GM12878 (cell line): ENCODE measurements around the gene TSR3. TPM values are rescaled to one million over a fixed set of nuclear protein-coding genes. Genes with fewer than 3 reads are reported as not detected.

ENCODE experiments used
- BHLHE40 ChIP-seq, 2 experiments: fragments of 450-650 bp in 1 of 2; IDR thresholded peaks; 2 replicates each; pipeline ENCODE4 v1.6.1; 2011 to 2017; ENCODE audit warnings: low read depth in 2 of 2, borderline replicate concordance in 1 of 2, improper control_type of control experiment in 1 of 2, low read length in 1 of 2, mild to moderate bottlenecking in 1 of 2
- BMI1 ChIP-seq: fragments of 450-650 bp; IDR thresholded peaks from 2 replicates; pipeline ENCODE4 v1.6.1; 2016; ENCODE audit warnings: mild to moderate bottlenecking, moderate library complexity, borderline replicate concordance
- CHD1 ChIP-seq: IDR thresholded peaks from 2 replicates; pipeline ENCODE4 v1.6.1; 2012; ENCODE audit warnings: low read depth, low read length, improper control_type of control experiment
- CHD2 ChIP-seq: IDR thresholded peaks from 2 replicates; pipeline ENCODE4 v1.6.1; 2011; ENCODE audit warnings: low read depth, low read length, improper control_type of control experiment, borderline replicate concordance
- DPF2 ChIP-seq: fragments of 450-650 bp; IDR thresholded peaks from 2 replicates; pipeline ENCODE4 v1.6.1; 2017; ENCODE audit warnings: mild to moderate bottlenecking
- EP300 ChIP-seq, 2 experiments: fragments of 150-350 bp in 1 of 2; IDR thresholded peaks; 2 replicates each; pipeline ENCODE4 v1.6.1; 2011 to 2012; ENCODE audit warnings: low read depth in 2 of 2, low read length in 2 of 2, borderline replicate concordance in 1 of 2, improper control_type of control experiment in 1 of 2, inconsistent platforms in 1 of 2; ENCODE audit not compliant: control insufficient read depth in 1 of 2
- LARP7 ChIP-seq: fragments of 450-650 bp; IDR thresholded peaks from 2 replicates; pipeline ENCODE4 v1.6.1; 2017; ENCODE audit warnings: mild to moderate bottlenecking
- NFXL1 ChIP-seq: fragments of 450-650 bp; IDR thresholded peaks from 2 replicates; pipeline ENCODE4 v1.6.1; 2017; ENCODE audit warnings: antibody characterized with exemption, mild to moderate bottlenecking, borderline replicate concordance
- PAX5 ChIP-seq: IDR thresholded peaks from 2 replicates; pipeline ENCODE4 v1.6.1; 2011; ENCODE audit warnings: low read depth, low read length, borderline replicate concordance
- POLR2A ChIP-seq: IDR thresholded peaks from 2 replicates; pipeline ENCODE4 v1.6.1; 2011; ENCODE audit warnings: low read depth, mild to moderate bottlenecking, low read length
- SMAD1 ChIP-seq: fragments of 450-650 bp; IDR thresholded peaks from 2 replicates; pipeline ENCODE4 v1.6.1; 2018; ENCODE audit warnings: mild to moderate bottlenecking, low read depth; ENCODE audit not compliant: partially characterized antibody
- STAT1 ChIP-seq: fragments of 450-650 bp; conservative IDR thresholded peaks from 2 replicates; pipeline ENCODE4 v1.6.1; 2014; ENCODE audit warnings: antibody characterized with exemption, mild to moderate bottlenecking
- YBX1 ChIP-seq: fragments of 450-650 bp; IDR thresholded peaks from 2 replicates; pipeline ENCODE4 v1.6.1; 2016; ENCODE audit warnings: antibody characterized with exemption
- polyA plus RNA-seq, 11 experiments: library from polyadenylated mRNA; depleted of rRNA in 4 of 11; unstranded in 6 of 11; stranded (reverse) in 5 of 11; fragments of >200 nt; fragmentation: Nextera tagmentation in 4 of 11; fragmentation: Illumina TruSeq in 1 of 11; extraction: Ambion mirVana in 4 of 11; extraction: Trizol in 1 of 11; gene quantifications; 1 replicate in 1 of 11; 2 replicates in 10 of 11; pipeline versions ENCODE4 v1.2.1 to v1.2.3, GENCODE V29; 2011 to 2016; ENCODE audit warnings: inconsistent platforms in 2 of 11, missing spikeins in 2 of 11, low read depth in 1 of 11
- total RNA-seq, 4 experiments: library from RNA; depleted of rRNA in 3 of 4; stranded (reverse); fragments of >200 nt in 3 of 4; fragmentation: Illumina TruSeq in 1 of 4; extraction: Trizol in 1 of 4; gene quantifications; 2 replicates each; pipeline versions ENCODE4 v1.2.1 to v1.2.3, GENCODE V29; 2013 to 2021
- TF ChIP-seq, protein P1 (sequence below): fragments of 450-650 bp; IDR thresholded peaks from 2 replicates; pipeline ENCODE4 v1.6.1; 2016; ENCODE audit warnings: mild to moderate bottlenecking
- TF ChIP-seq, protein P2 (sequence below): fragments of 150-350 bp; IDR thresholded peaks from 2 replicates; pipeline ENCODE4 v1.6.1; 2014; ENCODE audit warnings: mild to moderate bottlenecking, low read depth, low read length

The TSR3 gene
- total and polyA plus RNA-seq, 10 of the 15 experiments (the other 5 are each of a cell fraction or from before 2014, with no cell fraction given): 3.4 to 108 (median 46.9) TPM

DNA sequence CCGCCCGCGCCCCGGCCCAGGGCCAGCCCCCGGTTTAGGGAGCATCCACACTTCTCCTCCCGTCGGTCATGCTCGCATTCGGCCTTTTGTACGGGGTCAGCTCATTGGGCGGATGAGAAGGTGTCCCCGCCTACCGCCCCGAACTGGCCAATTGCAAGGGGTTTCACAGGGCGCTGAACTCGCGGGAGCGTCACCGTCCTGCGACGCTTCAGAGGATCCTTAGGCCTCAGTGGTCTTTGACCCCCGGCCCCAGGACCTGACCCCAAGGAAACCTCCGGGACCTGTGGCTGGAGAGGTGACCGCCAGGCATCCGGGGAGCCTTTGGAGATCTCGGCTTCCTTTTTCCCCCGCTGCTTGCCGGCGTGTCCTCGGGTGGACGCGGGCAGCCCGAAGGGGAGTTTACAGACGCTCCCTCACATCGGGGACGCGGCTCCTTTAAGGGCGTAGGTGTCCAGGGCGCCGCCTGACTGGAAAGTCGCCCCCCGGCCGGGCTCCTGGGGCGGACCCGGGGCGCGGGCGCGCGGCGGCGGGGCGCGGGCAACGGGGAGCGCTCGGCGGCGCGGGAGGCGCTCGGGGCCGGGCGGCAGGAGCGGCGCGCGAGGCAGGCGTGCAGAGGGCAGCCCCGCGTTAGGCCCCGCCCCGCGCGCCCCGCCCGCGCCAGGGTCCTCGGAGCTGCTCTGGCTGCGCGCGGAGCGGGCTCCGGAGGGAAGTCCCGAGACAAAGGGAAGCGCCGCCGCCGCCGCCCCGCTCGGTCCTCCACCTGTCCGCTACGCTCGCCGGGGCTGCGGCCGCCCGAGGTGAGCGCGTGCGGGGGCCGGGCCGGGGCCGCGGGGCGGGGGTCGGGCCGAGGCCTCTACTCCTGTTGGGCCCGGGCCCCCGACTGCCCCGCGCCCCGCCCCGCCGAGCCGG is 42.4 kb downstream of the TSR3 start, which contains the start of gene UBE2I (continued):
- TF ChIP-seq, protein P1, sequence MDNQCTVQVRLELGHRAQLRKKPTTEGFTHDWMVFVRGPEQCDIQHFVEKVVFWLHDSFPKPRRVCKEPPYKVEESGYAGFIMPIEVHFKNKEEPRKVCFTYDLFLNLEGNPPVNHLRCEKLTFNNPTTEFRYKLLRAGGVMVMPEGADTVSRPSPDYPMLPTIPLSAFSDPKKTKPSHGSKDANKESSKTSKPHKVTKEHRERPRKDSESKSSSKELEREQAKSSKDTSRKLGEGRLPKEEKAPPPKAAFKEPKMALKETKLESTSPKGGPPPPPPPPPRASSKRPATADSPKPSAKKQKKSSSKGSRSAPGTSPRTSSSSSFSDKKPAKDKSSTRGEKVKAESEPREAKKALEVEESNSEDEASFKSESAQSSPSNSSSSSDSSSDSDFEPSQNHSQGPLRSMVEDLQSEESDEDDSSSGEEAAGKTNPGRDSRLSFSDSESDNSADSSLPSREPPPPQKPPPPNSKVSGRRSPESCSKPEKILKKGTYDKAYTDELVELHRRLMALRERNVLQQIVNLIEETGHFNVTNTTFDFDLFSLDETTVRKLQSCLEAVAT: peak; percentile 88
- TF ChIP-seq CHD1: 0 out of 2 replicates have a peak, but pooled peaks have one; percentile 38
- no peak for TF ChIP-seq NFXL1
- peak; percentile 44; the same call in 1 of the 2 replicates for TF ChIP-seq PAX5
- no peak for TF ChIP-seq EP300 (IDR thresholded peaks at IDR 0.05; ENCODE audit: borderline replicate concordance in 1 of 2, control insufficient read depth in 1 of 2, low read depth in 2 of 2, low read length in 2 of 2)
- TF ChIP-seq BHLHE40 (IDR thresholded peaks at IDR 0.05; ENCODE audit: borderline replicate concordance in 1 of 2, low read depth in 2 of 2, low read length in 1 of 2): peak in 1 of 2 experiments; percentile 5; a peak in 1 of 4 replicates
- TF ChIP-seq STAT1: peak; percentile 98
- TF ChIP-seq LARP7: 0 out of 2 replicates have a peak, but pooled peaks have one; percentile 49
- no peak for TF ChIP-seq SMAD1
- TF ChIP-seq YBX1: no peak
- TF ChIP-seq DPF2: no peak
- no peak for TF ChIP-seq BMI1
- TF ChIP-seq, protein P2, sequence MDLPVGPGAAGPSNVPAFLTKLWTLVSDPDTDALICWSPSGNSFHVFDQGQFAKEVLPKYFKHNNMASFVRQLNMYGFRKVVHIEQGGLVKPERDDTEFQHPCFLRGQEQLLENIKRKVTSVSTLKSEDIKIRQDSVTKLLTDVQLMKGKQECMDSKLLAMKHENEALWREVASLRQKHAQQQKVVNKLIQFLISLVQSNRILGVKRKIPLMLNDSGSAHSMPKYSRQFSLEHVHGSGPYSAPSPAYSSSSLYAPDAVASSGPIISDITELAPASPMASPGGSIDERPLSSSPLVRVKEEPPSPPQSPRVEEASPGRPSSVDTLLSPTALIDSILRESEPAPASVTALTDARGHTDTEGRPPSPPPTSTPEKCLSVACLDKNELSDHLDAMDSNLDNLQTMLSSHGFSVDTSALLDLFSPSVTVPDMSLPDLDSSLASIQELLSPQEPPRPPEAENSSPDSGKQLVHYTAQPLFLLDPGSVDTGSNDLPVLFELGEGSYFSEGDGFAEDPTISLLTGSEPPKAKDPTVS: no peak
- peak; percentile 87 for TF ChIP-seq POLR2A
- TF ChIP-seq CHD2: peak; percentile 82
